OCI-LY7 (cell line): Measurements from ENCODE around the gene GUCY2F. TPM values are rescaled to one million over a fixed set of nuclear protein-coding genes. Genes with fewer than 3 reads are reported as not detected.

Experiments
- BruUV-seq: library from RNA; stranded (reverse); fragments of 400-500 nt; replicated peaks from 2 replicates; lab custom pipeline; 2021; lab: Mats Ljungman, UMichigan
- CTCF ChIA-PET: fragments of 300-600 bp; sonication (Branson Sonifier 250); formaldehyde crosslinking; loops from one replicate; lab custom pipeline; 2022; ENCODE audit warnings: antibody characterized with exemption; ENCODE audit not compliant: unreplicated experiment; lab: Charles Lee
- POLR2A ChIA-PET: fragments of 300-600 bp; sonication (Branson Sonifier 250); formaldehyde crosslinking; loops from one replicate; lab custom pipeline; 2022; ENCODE audit warnings: antibody characterized with exemption; lab: Charles Lee
- DNase-seq: peaks from one replicate; pipeline ENCODE4 v3.0.0-alpha.2; 2015; ENCODE audit warnings: low spot score
- H2AFZ ChIP-seq: fragments of 200-600 bp; sonication (generic), shearing (Covaris generic); 2 replicates; pipeline ENCODE4 v1.6.1; 2014; ENCODE audit warnings: mild to moderate bottlenecking, antibody characterized with exemption, low read length, moderate library complexity
- H3K27ac ChIP-seq: fragments of 200-600 bp; sonication (generic); 2 replicates; pipeline ENCODE4 v1.5.1; 2014; ENCODE audit warnings: mixed run types, low read depth, mild to moderate bottlenecking, moderate library complexity, low read length, inconsistent platforms; ENCODE audit not compliant: poor library complexity, severe bottlenecking
- H3K36me3 ChIP-seq: fragments of 200-600 bp; sonication (generic); 2 replicates; pipeline ENCODE4 v1.6.1; 2014; ENCODE audit warnings: mild to moderate bottlenecking, antibody characterized with exemption, low read length, moderate library complexity, mixed read lengths; ENCODE audit not compliant: insufficient read depth
- H3K4me1 ChIP-seq: fragments of 200-600 bp; sonication (generic); 2 replicates; pipeline ENCODE4 v1.5.1; 2014; ENCODE audit warnings: mild to moderate bottlenecking, low read length; ENCODE audit not compliant: insufficient read depth, poor library complexity, severe bottlenecking
- H3K4me2 ChIP-seq: fragments of 200-600 bp; sonication (generic); 2 replicates; pipeline ENCODE4 v1.6.1; 2014; ENCODE audit warnings: mild to moderate bottlenecking, low read length
- H3K4me3 ChIP-seq: fragments of 200-600 bp; sonication (generic); 2 replicates; pipeline ENCODE4 v1.5.1; 2014; ENCODE audit warnings: mild to moderate bottlenecking, low read depth, low read length; ENCODE audit not compliant: poor library complexity, severe bottlenecking
- H3K79me2 ChIP-seq: fragments of 200-600 bp; sonication (generic); 2 replicates; pipeline ENCODE4 v1.6.1; 2016; ENCODE audit warnings: low read depth, mild to moderate bottlenecking, low read length, moderate library complexity, mixed read lengths; ENCODE audit not compliant: insufficient read depth
- H3K9me2 ChIP-seq: fragments of 200-600 bp; sonication (generic); 2 replicates; pipeline ENCODE4 v1.6.1; 2016; ENCODE audit warnings: mild to moderate bottlenecking, low read length, mixed read lengths; ENCODE audit not compliant: insufficient read depth
- H3K9me3 ChIP-seq: fragments of 200-600 bp; sonication (generic); 2 replicates; pipeline ENCODE4 v1.6.1; 2014; ENCODE audit warnings: mild to moderate bottlenecking, mixed run types, low read length, mixed read lengths
- H4K20me1 ChIP-seq: fragments of 200-600 bp; sonication (generic); 2 replicates; pipeline ENCODE4 v1.6.1; 2014; ENCODE audit warnings: mild to moderate bottlenecking, antibody characterized with exemption, low read length, moderate library complexity, mixed read lengths; ENCODE audit not compliant: insufficient read depth
- CTCF ChIP-seq: fragments of 200-600 bp; sonication (generic); conservative IDR thresholded peaks from 2 replicates; pipeline ENCODE4 v1.5.1; 2014; ENCODE audit warnings: mild to moderate bottlenecking, antibody characterized with exemption, low read length, moderate library complexity, mixed read lengths
- EZH2phosphoT487 ChIP-seq: fragments of 200-600 bp; sonication (generic); IDR thresholded peaks from 2 replicates; pipeline ENCODE4 v1.6.1; 2018; ENCODE audit warnings: low read depth, borderline replicate concordance, mild to moderate bottlenecking, mixed run types, antibody characterized with exemption, low read length, moderate library complexity, mixed read lengths
- intact Hi-C: fragments of 100-400 bp; cut with micrococcal nuclease; formaldehyde crosslinking; loops from one replicate; pipeline ENCODE4 v1.10.0; 2022; ENCODE audit not compliant: unreplicated experiment
- total RNA-seq, 2 experiments: library from RNA; depleted of rRNA in 1 of 2; stranded (reverse); fragments of >200 nt in 1 of 2; shearing (Covaris generic) in 1 of 2; gene quantifications; 2 replicates each; pipeline ENCODE4 v1.2.3, GENCODE V29; 2014 to 2022

The GUCY2F gene
- total RNA-seq, 2 experiments from 2014 or later, result not detected

GRCh38 chrX:109350051-109350450 lies 131.8 kb downstream of the GUCY2F start:
- ChIA-PET CTCF (no interaction called here), POLR2A (no interaction called here)
- Histone ChIP-seq H4K20me1 (no peaks in the 10 kb centered on the region), H3K4me3 (no peak overlapping the region), H3K4me2 (no peak overlapping the region), H3K36me3 (no peaks in the 10 kb centered on the region), H2AFZ (no peak overlapping the region), H3K9me2 (no peaks in the 10 kb centered on the region), H3K9me3 (no peaks in the 10 kb centered on the region), H3K4me1 (no peaks in the 10 kb centered on the region), H3K79me2 (no peaks in the 10 kb centered on the region), H3K27ac (no peak overlapping the region)
- no peak for DNase-seq
- no TSS peak for BruUV-seq
- intact Hi-C loops, result no loop called here
- TF ChIP-seq CTCF, result no peak
- no peak for TF ChIP-seq EZH2phosphoT487

- no peaks in the 10 kb centered on the region for H3K4me1 ChIP-seq
- H3K79me2 ChIP-seq, result no peaks in the 10 kb centered on the region
- TF ChIP-seq EZH2phosphoT487 (no peak), CTCF (no peak)
- no peaks in the 10 kb centered on the region for H4K20me1 ChIP-seq
- no peak overlapping the region for H3K27ac ChIP-seq
- POLR2A ChIA-PET, result no interaction called here
- CTCF ChIA-PET, result no interaction called here
- no peak overlapping the region for H2AFZ ChIP-seq
- DNase-seq, result no peak
- no peaks in the 10 kb centered on the region for H3K36me3 ChIP-seq
- no peaks in the 10 kb centered on the region for H3K9me2 ChIP-seq
- BruUV-seq, result no TSS peak
- intact Hi-C loops, result no loop called here
- no peak overlapping the region for H3K4me3 ChIP-seq
- H3K4me2 ChIP-seq, result no peak overlapping the region
- no peaks in the 10 kb centered on the region for H3K9me3 ChIP-seq
These were observed 134.3 kb downstream of the GUCY2F start for GRCh38 chrX:109347632-109348031.

- Histone ChIP-seq H3K9me3 (no peaks in the 10 kb centered on the region), H3K4me1 (no peaks in the 10 kb centered on the region), H4K20me1 (no peaks in the 10 kb centered on the region), H2AFZ (no peak overlapping the region), H3K36me3 (no peaks in the 10 kb centered on the region), H3K79me2 (no peaks in the 10 kb centered on the region), H3K27ac (no peak overlapping the region), H3K9me2 (no peaks in the 10 kb centered on the region), H3K4me3 (no peak overlapping the region), H3K4me2 (no peak overlapping the region)
- DNase-seq, result no peak
- POLR2A ChIA-PET, result interaction anchor here (1.2 kb wide), 1 partner anchor 10 kb away, joined by 3 read pairs; no protein-coding TSS in a partner anchor
- intact Hi-C loops, result no loop called here
- CTCF ChIA-PET, result no interaction called here
- no TSS peak for BruUV-seq
- TF ChIP-seq CTCF (no peak), EZH2phosphoT487 (no peak)
These were observed 135.4 kb downstream of the GUCY2F start for GRCh38 chrX:109346491-109346890.
